Ishikawa (cell line): ENCODE measurements around the gene SDHAF3.

Source experiments
- CREB1 ChIP-seq: IDR thresholded peaks from 2 replicates; pipeline ENCODE4 v1.6.1; 2012; ENCODE audit warnings: low read depth
- EGR1 ChIP-seq: IDR thresholded peaks from 2 replicates; pipeline ENCODE4 v1.6.1; 2012
- TEAD4 ChIP-seq: IDR thresholded peaks from 2 replicates; pipeline ENCODE4 v1.6.1; 2012
- YY1 ChIP-seq: IDR thresholded peaks from 2 replicates; pipeline ENCODE4 v1.6.1; 2012; ENCODE audit warnings: low read depth

- TF ChIP-seq YY1, result no peak
- no peak for TF ChIP-seq TEAD4
- no peak for TF ChIP-seq EGR1
- TF ChIP-seq CREB1, result no peak
Observed at GRCh38 chr7:97133159-97133558, 15.7 kb downstream of the SDHAF3 start.
